Right cardiac atrium (tissue), 5 donors: ENCODE results near the gene ALMS1. TPM values are rescaled to one million over a fixed set of nuclear protein-coding genes. Genes with fewer than 3 reads are reported as not detected.
"Not testable (repeated sequence)": the region's sequence is repeated elsewhere in the genome, so short reads cannot be mapped to it uniquely, and the experiment has no call there.

ENCODE experiments used
- ATAC-seq, 2 donors: fragments of 200-7000 bp; cut with Tn5 transposase; one replicate each; pipeline versions ENCODE4 v1.8.0 to v1.9.1; 2020; ENCODE audit warnings: moderate library complexity in 2 of 2, mild to moderate bottlenecking in 1 of 2
- DNase-seq, 3 donors: peaks; one replicate each; pipeline ENCODE4 v3.0.0-alpha.2; 2020
- H3K27ac ChIP-seq: one replicate; pipeline ENCODE4 v1.5.1; 2013; ENCODE audit warnings: mild to moderate bottlenecking, low read length, control low read depth, moderate library complexity
- H3K27me3 ChIP-seq: one replicate; pipeline ENCODE4 v1.6.1; 2013; ENCODE audit not compliant: control insufficient read depth, insufficient read depth
- H3K4me1 ChIP-seq: one replicate; pipeline ENCODE4 v1.6.1; 2013; ENCODE audit warnings: low read length; ENCODE audit not compliant: control insufficient read depth, insufficient read depth
- H3K4me3 ChIP-seq: one replicate; pipeline ENCODE4 v1.5.1; 2013; ENCODE audit warnings: low read length, control low read depth
- H3K9me3 ChIP-seq: one replicate; pipeline ENCODE4 v1.6.1; 2013; ENCODE audit warnings: low read length; ENCODE audit not compliant: control insufficient read depth
- WGBS: extraction: QIAGEN DNeasy Blood & Tissue Kit; methylation state at CpG from one replicate; pipeline ENCODE4 v1.1.7; 2013; 5-methylcytosine and 5-hydroxymethylcytosine counted together
- intact Hi-C, 4 donors: fragments of 100-400 bp; cut with DNase I; formaldehyde crosslinking; loops; one replicate each; pipeline versions ENCODE4 v1.11.0 to v1.14.0; 2022 to 2023
- polyA plus RNA-seq: library from polyadenylated mRNA; stranded (reverse); fragments of 200-250 nt; gene quantifications from one replicate; pipeline ENCODE4 v1.2.3, GENCODE V29; 2013
- total RNA-seq, 4 donors: library from RNA; stranded (reverse); fragmentation: NEBNext Ultra II Directional; extraction: Animal tissue kit (Norgen Biotek cat#: 25700); gene quantifications; one replicate each; pipeline ENCODE4 v1.2.1, GENCODE V29; 2021
- donor health status: healthy with polysubstance abuse.
- donor health status: DM: no; HTN: yes; CAD: no.
- donor health status: DM: no; HTN: no; CAD: no.
- donor health status: DM: no; HTN: yes; CAD: no; lungs with severe emphysema.
- donor health status: DM: yes; HTN: yes; CAD: no.

Gene ALMS1
- total and polyA plus RNA-seq, 5 donors, result 3.3 to 11.8 (median 9.1) TPM

- no peak overlapping the region for H3K27ac ChIP-seq
- peak in 1 of 2 donors; percentile 46 for ATAC-seq
- no peaks in the 10 kb centered on the region for H3K9me3 ChIP-seq
- intact Hi-C loops, result no loop called here
- DNase-seq, result no peak
- H3K4me3 ChIP-seq, result no peak overlapping the region
- H3K27me3 ChIP-seq, result no peaks in the 10 kb centered on the region
- H3K4me1 ChIP-seq, result peaks cover 3% of the 10 kb centered on the region
Measured at GRCh38 chr2:73614997-73615396, 229.4 kb downstream of the ALMS1 start.

GRCh38 chr2:73619925-73620324, 234.3 kb downstream of the ALMS1 start:
- H3K9me3 ChIP-seq, result not testable (repeated sequence)

GRCh38 chr2:73624036-73624435, 238.4 kb downstream of the ALMS1 start:
- intact Hi-C loops, H3K9me3 ChIP-seq, H3K27ac ChIP-seq, H3K4me3 ChIP-seq, H3K27me3 ChIP-seq, DNase-seq, H3K4me1 ChIP-seq, ATAC-seq: not testable (repeated sequence)

More at GRCh38 chr2:73619925-73620324, 234.3 kb downstream of the ALMS1 start:
- H3K27ac ChIP-seq, intact Hi-C loops, H3K4me3 ChIP-seq, H3K27me3 ChIP-seq, ATAC-seq, H3K4me1 ChIP-seq, DNase-seq: not testable (repeated sequence)
- WGBS, result 70% methylated on average over 3 of the region's 3 CpGs

GRCh38 chr2:73624625-73625024, 239.0 kb downstream of the ALMS1 start:
- H3K27me3 ChIP-seq, DNase-seq, H3K4me3 ChIP-seq, ATAC-seq, H3K9me3 ChIP-seq, intact Hi-C loops, H3K27ac ChIP-seq, H3K4me1 ChIP-seq: not testable (repeated sequence)
- 60% methylated on average over 9 of the region's 9 CpGs for WGBS

- H3K4me3 ChIP-seq, H3K9me3 ChIP-seq, H3K4me1 ChIP-seq, ATAC-seq, intact Hi-C loops, DNase-seq, H3K27ac ChIP-seq, H3K27me3 ChIP-seq: not testable (repeated sequence)
- WGBS, result 23% methylated on average over 4 of the region's 5 CpGs
Measured at GRCh38 chr2:73626237-73626636, 240.6 kb downstream of the ALMS1 start.

GRCh38 chr2:73628493-73628892, 242.9 kb downstream of the ALMS1 start:
- H3K27me3 ChIP-seq, intact Hi-C loops, H3K27ac ChIP-seq, ATAC-seq, H3K4me3 ChIP-seq, H3K4me1 ChIP-seq, H3K9me3 ChIP-seq, DNase-seq: not testable (repeated sequence)
- 83% methylated on average over 2 of the region's 2 CpGs for WGBS

GRCh38 chr2:73630662-73631266, 245.1 kb downstream of the ALMS1 start:
- H3K9me3 ChIP-seq, intact Hi-C loops, DNase-seq, H3K27me3 ChIP-seq, H3K4me1 ChIP-seq, H3K27ac ChIP-seq, H3K4me3 ChIP-seq: not testable (repeated sequence)
- ATAC-seq, result peak; percentile 68 to 84
- WGBS, result 57% methylated on average over 2 of the region's 2 CpGs

- H3K4me3 ChIP-seq, H3K27me3 ChIP-seq, H3K4me1 ChIP-seq, DNase-seq, H3K27ac ChIP-seq, H3K9me3 ChIP-seq, intact Hi-C loops, ATAC-seq: not testable (repeated sequence)
Measured at GRCh38 chr2:73636977-73637376, 251.3 kb downstream of the ALMS1 start.

GRCh38 chr2:73638429-73638828, 252.8 kb downstream of the ALMS1 start:
- no peaks in the 10 kb centered on the region for H3K4me1 ChIP-seq
- intact Hi-C loops, result no loop called here
- 100% methylated on average over 1 of the region's 1 CpG for WGBS
- no peak overlapping the region for H3K27ac ChIP-seq
- no peak overlapping the region for H3K4me3 ChIP-seq
- ATAC-seq, result no peak
- H3K27me3 ChIP-seq, result no peaks in the 10 kb centered on the region
- no peak for DNase-seq
- no peaks in the 10 kb centered on the region for H3K9me3 ChIP-seq

- no peaks in the 10 kb centered on the region for H3K4me1 ChIP-seq
- H3K27me3 ChIP-seq, result no peaks in the 10 kb centered on the region
- no peak for DNase-seq
- peak; percentile 11 to 69 for ATAC-seq
- H3K9me3 ChIP-seq, result no peaks in the 10 kb centered on the region
- WGBS, result 34% methylated on average over 1 of the region's 1 CpG
- no peak overlapping the region for H3K27ac ChIP-seq
- intact Hi-C loops, result no loop called here
- no peak overlapping the region for H3K4me3 ChIP-seq
Measured at GRCh38 chr2:73640511-73640911, 254.9 kb downstream of the ALMS1 start.

- Histone ChIP-seq H3K9me3 (no peaks in the 10 kb centered on the region), H3K4me3 (no peak overlapping the region), H3K27me3 (no peaks in the 10 kb centered on the region), H3K27ac (no peak overlapping the region), H3K4me1 (no peaks in the 10 kb centered on the region)
- intact Hi-C loops, result no loop called here
- 84% methylated on average over 19 of the region's 19 CpGs for WGBS
- ATAC-seq, result peak in 1 of 2 donors; percentile 22
- DNase-seq, result no peak
Measured at GRCh38 chr2:73640946-73641766, 255.5 kb downstream of the ALMS1 start.
